Activated CD4-positive, CD25-positive, alpha-beta regulatory T cell treated with anti-CD3 and anti-CD28 coated beads, Interleukin-2, amount 50 U/mL, for 16 hours (primary cell): ENCODE measurements around the gene TMEM240.
"Not testable (repeated sequence)": the region's sequence is repeated elsewhere in the genome, so short reads cannot be mapped to it uniquely, and the experiment has no call there.

Source experiments
- DNase-seq: peaks from one replicate; pipeline ENCODE4 v3.0.0-alpha.2; 2020; ENCODE audit warnings: low read depth, low spot score

The TMEM240 gene

GRCh38 chr1:1495461-1495975 lies 44.9 kb downstream of the TMEM240 start:
- DNase-seq: not testable (repeated sequence)

- DNase-seq: not testable (repeated sequence)
These were observed 46.1 kb downstream of the TMEM240 start for GRCh38 chr1:1494311-1494710.

DNA sequence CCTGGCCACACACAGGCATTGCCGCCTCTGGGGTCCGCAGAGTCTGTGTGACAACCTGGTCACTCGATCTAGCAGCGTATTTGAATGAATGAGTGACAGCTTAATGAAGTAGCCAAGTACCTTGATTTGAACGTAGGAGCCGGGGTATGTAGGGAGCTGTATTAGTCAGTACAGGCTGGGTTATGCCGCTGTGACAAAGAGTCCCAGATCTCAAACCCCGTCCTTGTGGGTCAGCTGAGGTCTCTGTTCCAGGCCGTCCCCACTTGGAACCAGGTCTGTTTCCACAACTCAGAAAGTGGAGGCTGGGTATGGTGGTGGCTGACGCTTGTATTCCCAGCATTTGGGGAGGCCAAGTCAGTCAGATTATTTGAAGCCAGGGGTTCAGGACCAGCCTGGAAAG lies 48.8 kb downstream of the TMEM240 start:
- no peak for DNase-seq

DNA sequence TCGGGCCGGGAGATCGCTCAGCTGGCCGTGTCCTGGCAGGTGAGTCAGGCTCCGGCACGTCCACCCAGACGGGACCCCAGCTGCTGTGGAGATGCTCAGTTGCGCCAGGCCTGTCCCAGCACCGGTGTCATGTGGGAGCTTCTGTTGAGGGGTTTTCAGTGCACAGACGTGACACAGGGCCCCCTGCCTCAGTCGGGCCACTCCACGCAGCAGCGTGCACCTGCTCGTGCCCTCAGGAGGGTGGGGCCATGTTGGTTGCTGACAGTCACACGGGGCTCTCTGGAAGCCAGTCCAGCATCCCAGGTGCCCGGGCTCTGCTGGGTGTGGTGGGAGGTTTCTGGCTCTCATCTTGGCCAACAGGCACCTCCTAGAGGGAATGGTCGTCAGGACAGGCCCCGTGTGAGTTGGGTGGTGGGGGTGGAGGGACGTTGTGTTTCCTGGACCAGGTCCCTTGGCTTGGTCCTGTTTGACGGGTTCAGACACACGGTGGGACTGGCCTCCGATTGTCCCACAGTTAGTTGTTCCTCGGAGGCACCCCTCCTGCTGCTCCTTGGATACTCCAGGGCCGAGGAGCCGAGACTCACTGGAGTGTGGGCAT lies 49.7 kb downstream of the TMEM240 start:
- DNase-seq: no peak

- no peak for DNase-seq
These were observed 50.6 kb downstream of the TMEM240 start for GRCh38 chr1:1489861-1490260.

DNA sequence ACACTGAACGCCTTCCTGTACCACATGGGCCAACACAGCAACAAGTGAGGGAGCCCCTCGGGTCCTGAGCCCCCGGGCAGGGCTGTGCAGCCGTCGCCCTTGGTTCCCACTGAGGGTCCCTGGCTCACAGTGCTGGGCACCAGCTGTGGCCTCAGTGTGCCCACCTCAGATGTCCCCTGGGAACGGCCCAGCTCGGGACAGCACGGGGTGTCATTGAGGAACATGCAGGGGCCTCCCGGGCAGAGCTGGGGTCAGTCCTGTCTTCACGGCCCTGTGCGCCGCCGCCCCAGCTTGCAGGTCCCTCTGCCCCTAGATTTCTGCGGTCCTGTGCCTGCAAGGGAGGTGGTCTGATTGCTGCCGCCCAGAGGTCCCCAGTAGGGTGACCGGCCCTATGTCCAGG lies 51.2 kb downstream of the TMEM240 start:
- no peak for DNase-seq

DNA sequence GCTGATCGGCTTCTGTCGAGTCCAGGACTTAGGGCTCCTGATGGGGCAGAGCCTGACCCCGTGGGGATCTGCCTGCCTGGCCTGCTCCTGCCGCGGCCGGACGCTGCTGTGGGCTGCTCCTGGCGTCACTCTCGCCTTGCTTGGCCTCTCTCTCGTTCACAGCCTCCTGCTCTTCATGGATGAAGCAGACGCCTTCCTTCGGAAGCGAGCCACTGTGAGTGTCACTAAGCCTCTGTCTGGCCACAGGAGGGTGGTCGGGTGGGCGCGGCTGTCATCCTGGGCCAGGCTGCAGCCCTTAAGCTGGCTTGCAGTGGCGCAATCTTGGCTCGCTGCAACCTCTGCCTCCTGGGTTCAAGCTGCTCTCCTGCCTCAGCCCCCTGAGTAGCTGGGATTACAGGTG lies 52.7 kb downstream of the TMEM240 start:
- DNase-seq: no peak

DNA sequence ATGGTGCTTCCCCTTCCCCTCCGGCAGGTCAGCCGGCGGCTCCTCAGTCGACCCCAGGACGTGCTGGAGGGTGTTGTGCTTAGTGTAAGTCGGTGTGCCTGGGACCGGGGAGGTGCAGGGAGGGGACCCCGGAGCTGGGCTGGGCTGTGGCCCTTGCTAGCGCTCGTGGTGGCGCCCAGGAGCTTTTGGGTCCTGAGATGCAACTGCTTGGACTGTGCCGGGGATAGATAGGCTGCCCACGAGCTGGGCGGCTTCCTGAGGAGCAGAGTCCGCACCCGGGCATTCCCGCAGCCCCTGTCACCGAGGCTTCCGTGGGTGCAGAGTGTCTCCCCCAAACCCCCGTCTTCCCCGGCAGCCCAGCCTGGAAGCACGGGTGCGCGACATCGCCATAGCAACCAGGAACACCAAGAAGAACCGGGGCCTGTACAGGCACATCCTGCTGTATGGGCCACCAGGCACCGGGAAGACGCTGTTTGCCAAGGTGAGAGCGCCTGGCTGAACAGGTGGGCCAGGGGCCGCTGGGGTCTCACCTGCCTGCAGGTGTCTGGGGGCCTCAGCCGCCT lies 54.6 kb downstream of the TMEM240 start:
- DNase-seq: not testable (repeated sequence)

- not testable (repeated sequence) for DNase-seq
These were observed 55.3 kb downstream of the TMEM240 start for GRCh38 chr1:1484976-1485750.
